Amniotic stem cell (primary cell): ENCODE data around the gene AFAP1L1.

Source experiments
- DNase-seq: peaks from one replicate; lab custom pipeline; 2025; lab: John Stamatoyannopoulos, UW

AFAP1L1 gene

DNA sequence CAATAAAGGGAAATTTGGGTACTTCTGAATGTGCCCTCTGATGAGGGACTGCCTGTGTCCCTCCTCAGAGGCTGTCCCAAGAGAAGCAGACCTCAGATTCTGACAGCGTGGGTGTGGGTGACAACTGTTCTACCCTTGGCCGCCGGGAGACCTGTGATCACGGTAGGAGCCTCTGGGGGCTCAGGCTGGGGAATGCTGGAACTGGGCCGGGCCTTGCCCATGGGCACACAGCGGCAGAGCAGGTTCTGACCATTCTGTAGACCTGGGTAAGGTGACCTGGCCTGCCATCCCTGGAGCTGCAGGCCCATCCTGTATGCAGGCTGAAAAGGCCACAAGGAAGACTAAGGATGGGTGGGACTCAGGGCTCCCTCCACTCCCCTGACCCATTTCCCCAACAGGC is 44.1 kb downstream of the AFAP1L1 start:
- DNase-seq = no peak

- DNase-seq = no peak
Measured at GRCh38 chr5:149317281-149318048, 45.8 kb downstream of the AFAP1L1 start.

GRCh38 chr5:149319174-149319573 is 47.5 kb downstream of the AFAP1L1 start:
- DNase-seq = no peak

DNA sequence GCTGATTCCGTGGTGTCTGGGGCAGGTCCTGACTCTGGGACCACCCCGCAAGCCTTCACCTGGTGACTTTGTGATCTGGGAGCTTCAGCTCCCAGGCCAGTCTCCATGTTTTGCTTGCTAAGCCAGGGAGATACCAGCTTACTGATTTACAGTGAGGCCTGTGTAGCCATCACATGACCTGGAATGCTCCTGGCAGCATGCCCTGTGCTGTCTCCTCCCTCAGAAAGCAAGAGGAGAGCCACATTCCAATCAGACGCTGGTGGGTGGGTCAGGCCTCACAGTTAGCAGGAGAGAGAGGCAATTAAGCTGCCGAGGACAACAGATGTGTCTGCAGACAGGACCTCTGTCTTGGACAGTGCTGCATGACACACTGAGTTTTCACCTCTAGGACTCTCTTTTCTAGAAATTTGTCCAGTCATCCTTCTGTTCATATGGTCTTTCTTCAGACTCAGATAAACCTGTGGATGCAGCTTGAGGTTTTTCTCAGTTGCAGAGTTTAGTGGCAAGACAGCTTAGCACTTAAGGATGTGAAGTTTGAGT is 49.2 kb downstream of the AFAP1L1 start:
- peak; percentile 73 for DNase-seq

DNA sequence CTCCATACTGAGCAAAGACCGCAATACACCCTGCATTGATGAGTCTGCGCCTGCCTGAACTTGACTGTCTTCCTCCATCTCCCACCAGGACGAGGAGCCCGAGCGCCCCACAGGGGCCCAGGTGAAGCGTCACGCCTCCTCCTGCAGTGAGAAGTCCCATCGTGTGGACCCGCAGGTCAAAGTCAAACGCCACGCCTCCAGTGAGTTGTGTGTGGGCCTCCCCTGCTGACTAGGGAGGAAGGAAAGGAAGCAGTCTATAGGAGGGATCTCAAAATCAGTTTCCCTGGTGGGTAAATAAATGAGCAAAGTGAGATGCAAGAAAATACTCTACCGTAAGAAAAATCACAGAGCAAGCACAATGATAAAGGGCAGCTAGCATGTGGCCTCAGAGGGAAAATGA is 50.9 kb downstream of the AFAP1L1 start:
- no peak for DNase-seq

GRCh38 chr5:149323210-149323609 is 51.6 kb downstream of the AFAP1L1 start:
- DNase-seq = no peak

GRCh38 chr5:149323621-149324205 is 52.1 kb downstream of the AFAP1L1 start:
- no peak for DNase-seq

- no peak for DNase-seq
Measured at GRCh38 chr5:149324641-149325040, 53.0 kb downstream of the AFAP1L1 start.

DNA sequence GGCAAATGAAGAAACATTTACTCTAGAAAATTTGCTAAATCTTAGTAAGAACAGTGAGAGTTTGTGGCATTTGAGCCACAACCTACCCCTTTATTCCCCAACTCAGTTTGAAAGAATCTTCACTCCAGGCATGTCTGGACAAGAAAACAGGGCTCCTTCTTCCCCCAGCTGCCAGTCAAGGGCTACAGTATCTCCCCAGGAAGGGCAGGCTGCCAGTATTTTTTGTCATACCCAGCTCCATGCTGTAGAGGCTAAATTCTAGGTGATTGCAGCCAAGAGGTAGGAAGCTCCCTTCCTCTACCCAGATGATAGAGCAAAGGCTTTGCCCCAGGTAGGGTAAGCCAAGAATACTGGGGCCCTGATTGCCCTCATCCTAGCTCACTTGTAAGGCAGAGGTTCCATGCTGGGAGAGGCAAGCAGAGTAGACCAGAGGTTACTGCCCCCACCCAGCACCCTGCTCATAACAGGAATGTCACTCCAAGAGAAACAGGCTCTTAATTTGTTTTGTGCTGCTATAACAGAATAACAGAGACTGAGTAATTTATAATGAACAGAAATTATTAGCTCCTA is 53.6 kb downstream of the AFAP1L1 start:
- no peak for DNase-seq

DNA sequence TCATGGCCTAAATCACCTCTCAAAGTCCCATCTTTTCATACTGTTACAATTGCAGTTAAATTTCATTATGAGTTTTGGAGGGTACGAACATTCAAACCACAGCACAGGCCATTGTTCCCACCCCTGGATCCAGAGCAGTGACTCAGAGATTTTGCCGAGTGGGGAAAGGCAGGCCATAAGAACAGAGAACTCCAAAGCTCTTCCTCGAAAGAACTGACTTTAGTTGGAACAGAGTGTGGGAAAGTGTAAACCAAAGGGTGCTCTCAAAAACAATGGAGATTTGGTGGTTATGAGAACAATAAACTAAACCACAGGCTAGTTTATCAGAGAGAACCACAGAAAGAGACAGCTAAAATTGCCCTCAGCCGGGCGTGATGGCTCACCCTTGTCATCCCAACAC is 54.2 kb downstream of the AFAP1L1 start:
- no peak for DNase-seq

DNA sequence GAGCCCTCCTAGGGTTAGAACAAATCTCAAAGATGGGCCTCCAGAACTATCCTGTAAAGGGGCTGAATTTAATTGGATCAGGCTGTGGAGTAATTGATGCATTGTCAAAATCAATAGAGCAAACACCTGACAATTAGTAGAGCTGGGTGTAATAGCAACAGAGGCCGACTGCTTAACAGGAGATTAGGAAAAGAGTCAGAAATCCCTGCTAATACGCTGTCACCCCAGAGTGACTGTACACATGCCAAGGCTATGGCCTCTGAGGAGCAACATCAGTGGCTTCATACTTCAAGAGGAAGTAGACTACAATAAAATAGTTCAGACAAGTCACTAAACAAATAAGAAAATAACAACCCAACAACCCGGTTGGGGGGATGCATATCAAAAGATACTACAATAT is 55.0 kb downstream of the AFAP1L1 start:
- DNase-seq = no peak

DNA sequence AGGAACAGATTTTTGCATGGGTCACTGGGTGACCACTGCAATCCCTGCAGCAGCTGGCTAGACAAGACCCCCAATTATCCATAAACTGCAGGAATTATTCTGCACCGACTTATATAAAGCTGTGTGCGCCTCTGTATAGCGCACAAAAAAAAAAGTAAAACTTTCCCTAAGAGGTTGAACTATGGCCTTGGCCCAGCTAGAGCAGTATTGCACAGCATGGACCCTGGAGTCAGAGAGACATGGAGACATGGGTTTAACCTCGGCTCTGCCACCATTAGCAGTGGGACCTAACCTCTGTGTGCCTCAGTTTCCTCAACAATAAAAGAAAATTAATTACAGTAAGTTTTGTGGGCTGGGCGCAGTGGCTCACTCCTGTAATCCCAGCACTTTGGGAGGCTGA is 56.5 kb downstream of the AFAP1L1 start:
- no peak for DNase-seq

DNA sequence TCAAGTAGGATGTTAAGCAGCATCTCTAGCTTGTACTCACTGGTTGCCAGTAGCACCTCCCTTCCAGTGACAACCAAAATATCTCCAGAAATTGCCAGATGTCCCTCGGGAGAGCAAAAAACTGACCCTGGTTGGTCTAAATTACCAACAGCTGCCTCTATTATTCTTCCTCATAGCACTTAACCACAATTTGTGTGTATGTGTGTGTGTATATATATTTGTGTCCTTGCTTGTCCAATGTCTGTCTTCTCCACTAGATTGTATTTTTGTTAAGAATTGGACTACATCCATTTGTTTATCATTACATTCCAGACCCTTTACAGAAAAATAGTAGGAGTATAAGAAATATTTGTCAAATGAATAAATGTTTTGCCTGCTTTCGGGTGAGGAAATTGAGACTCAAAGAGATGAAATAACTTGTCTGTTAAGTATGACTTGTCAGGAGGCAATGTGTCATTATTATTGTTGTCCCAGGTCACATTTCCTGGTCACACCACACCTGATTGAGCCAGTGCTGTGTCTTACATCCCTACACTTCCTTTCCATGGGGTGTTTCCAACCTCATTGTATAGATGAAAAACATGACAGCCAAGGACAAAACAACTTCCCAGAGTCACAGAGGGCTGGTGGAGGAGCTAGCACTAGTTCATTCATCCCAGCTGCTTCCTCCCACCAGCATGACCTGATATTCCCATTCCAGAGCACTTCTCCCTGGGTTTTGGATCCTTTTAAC is 62.2 kb downstream of the AFAP1L1 start:
- DNase-seq = no peak

- no peak for DNase-seq
Measured at GRCh38 chr5:149337736-149338135, 66.1 kb downstream of the AFAP1L1 start.

DNA sequence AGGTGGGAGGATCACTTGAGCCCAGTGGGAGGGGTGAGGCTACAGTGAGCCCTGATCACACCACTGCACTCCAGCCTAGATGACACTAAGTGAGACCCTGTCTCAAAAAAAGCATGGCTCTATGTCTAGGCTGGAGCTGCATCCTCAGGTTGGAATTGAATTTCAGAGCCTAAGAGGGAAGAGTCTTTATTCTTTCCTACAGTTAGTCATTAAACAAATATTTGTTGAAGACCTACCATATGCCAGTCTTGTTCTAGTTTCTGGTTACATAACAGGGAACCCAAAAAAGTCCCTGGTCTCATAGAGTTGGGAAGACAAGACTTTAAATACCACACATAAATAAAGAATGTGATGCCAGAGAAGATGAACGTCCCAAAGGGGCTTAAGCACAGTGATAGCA is 66.7 kb downstream of the AFAP1L1 start:
- no peak for DNase-seq

- no peak for DNase-seq
Measured at GRCh38 chr5:149340920-149341319, 69.3 kb downstream of the AFAP1L1 start.

- DNase-seq = no peak
Measured at GRCh38 chr5:149341876-149342275, 70.2 kb downstream of the AFAP1L1 start.

DNA sequence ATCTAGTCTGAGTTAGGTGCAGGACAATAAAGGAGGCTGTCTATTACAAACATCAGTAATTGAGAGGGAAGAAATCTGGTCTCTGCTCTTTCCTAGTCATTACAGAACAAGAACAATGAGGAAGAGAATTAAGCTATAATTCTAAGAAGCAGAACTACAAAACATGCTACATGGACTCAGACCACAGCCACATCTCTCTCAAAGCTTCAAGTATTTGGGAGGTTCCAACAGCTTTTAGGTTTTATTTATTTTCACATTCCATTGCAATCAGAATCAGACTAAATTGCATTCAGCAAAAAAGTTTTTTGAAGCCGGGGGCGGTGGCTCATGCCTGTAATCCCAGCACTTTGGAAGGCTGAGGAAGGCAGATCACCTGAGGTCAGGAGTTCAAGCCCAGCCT is 72.5 kb downstream of the AFAP1L1 start:
- no peak for DNase-seq

- peak; percentile 98 for DNase-seq
Measured at GRCh38 chr5:149345147-149345891, 73.7 kb downstream of the AFAP1L1 start, which contains the start of gene GRPEL2. TSS of gene GRPEL2 (plus strand) at chr5:149345499. CDS start at chr5:149345540, 41 bp downstream.

GRCh38 chr5:149345892-149346222 is 74.2 kb downstream of the AFAP1L1 start:
- DNase-seq = no peak

GRCh38 chr5:149348518-149348917 is 76.9 kb downstream of the AFAP1L1 start:
- no peak for DNase-seq

- no peak for DNase-seq
Measured at GRCh38 chr5:149349382-149349781, 77.7 kb downstream of the AFAP1L1 start.
